PC-3 (cell line): ENCODE results near the gene PLEKHA6.

Experiments
- CTCF ChIP-seq: fragments of 300-600 bp; sonication (generic); conservative IDR thresholded peaks from 2 replicates; pipeline ENCODE4 v1.5.1; 2017; ENCODE audit warnings: antibody characterized with exemption, low read depth, mild to moderate bottlenecking, low read length
- EZH2phosphoT487 ChIP-seq: fragments of 300-600 bp; sonication (generic); IDR thresholded peaks from 2 replicates; pipeline ENCODE4 v1.6.1; 2018; ENCODE audit warnings: mild to moderate bottlenecking, antibody characterized with exemption, low read length, borderline replicate concordance

DNA sequence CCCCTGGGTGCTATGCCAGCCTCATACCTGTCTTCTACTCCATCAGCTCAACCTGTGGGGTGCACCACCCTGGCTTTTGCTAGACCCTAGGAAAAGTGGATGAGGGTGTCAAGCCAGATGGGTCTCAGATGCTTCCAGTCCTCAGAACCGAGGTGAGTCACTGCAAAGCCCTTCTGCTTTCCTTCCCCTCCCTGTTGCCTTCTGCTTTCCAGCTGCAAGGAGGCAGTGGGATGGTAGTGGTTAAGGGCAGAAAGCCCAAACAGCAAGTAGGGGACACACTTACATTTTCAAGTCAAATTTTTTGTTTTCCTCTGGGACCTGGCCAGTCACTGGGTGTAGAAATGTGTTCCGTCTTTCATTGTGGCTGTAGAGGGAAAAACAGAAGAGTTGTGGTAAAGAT is 85.3 kb downstream of the PLEKHA6 start:
- TF ChIP-seq CTCF = no peak
- no peak for TF ChIP-seq EZH2phosphoT487
